ENCODE data around the gene OSMR. TPM values are rescaled to one million over a fixed set of nuclear protein-coding genes. Genes with fewer than 3 reads are reported as not detected.

Gene OSMR
- polyA plus RNA-seq, 2 of the 4 experiments (the other 2 are of a cell fraction), result 58.5 to 92.4 TPM

- Histone ChIP-seq H3K27ac (peak overlapping the region; percentile 86 to 87), H3K4me2 (peak overlapping the region; percentile 73), H3K4me1 (peaks cover 75% of the 10 kb centered on the region), H3K4me3 (no peak overlapping the region), H3K9me3 (no peaks in the 10 kb centered on the region)
- ATAC-seq (no peak), DNase-seq (ENCODE audit: low read depth in 1 of 2, low spot score in 1 of 2) (no peak), FAIRE-seq (no peak)
- WGBS (ENCODE audit: missing lambda C conversion rate), result 79% methylated on average over 1 of the region's 1 CpG
- TF ChIP-seq GATA3 (IDR thresholded peaks at IDR 0.05; ENCODE audit: borderline replicate concordance) (no peak), TP53 (CRISPR knock-in tag; IDR thresholded peaks at IDR 0.05) (no peak), HOXA7 (CRISPR knock-in tag; IDR thresholded peaks at IDR 0.05) (no peak), NFE2L2 (conservative IDR thresholded peaks at IDR 0.05; ENCODE audit: low read length) (no peak), JUNB (IDR thresholded peaks at IDR 0.05) (no peak), RNF2 (IDR thresholded peaks at IDR 0.05; ENCODE audit: borderline replicate concordance, low read depth) (no peak), CBX2 (IDR thresholded peaks at IDR 0.05; ENCODE audit: borderline replicate concordance, low read depth) (no peak), NR3C1 (IDR thresholded peaks at IDR 0.05) (no peak), ZSCAN20 (CRISPR knock-in tag; IDR thresholded peaks at IDR 0.05) (no peak), KDM1A (IDR thresholded peaks at IDR 0.05; ENCODE audit: low read depth) (no peak), RCOR1 (IDR thresholded peaks at IDR 0.05; ENCODE audit: low read depth, low read length) (no peak), HDAC2 (IDR thresholded peaks at IDR 0.05) (no peak), JUN (IDR thresholded peaks at IDR 0.05) (no peak), HES2 (IDR thresholded peaks at IDR 0.05) (no peak), MAFK (IDR thresholded peaks at IDR 0.05; ENCODE audit: partially characterized antibody) (no peak), RFX5 (IDR thresholded peaks at IDR 0.05) (no peak), KDM5A (IDR thresholded peaks at IDR 0.05) (no peak), HOXB13 (CRISPR knock-in tag; IDR thresholded peaks at IDR 0.05; ENCODE audit: low read depth) (no peak), BHLHE40 (IDR thresholded peaks at IDR 0.05; ENCODE audit: low read depth, low read length) (no peak), ZC3H11A (IDR thresholded peaks at IDR 0.05) (no peak)
- ChIA-PET CTCF (interaction anchor here (0.9 to 2.1 kb wide), 5 partner anchors 18 to 187 kb away, joined by 3 to 7 read pairs (median 4); no protein-coding TSS in a partner anchor), POLR2A (interaction anchor here (0.7 to 2.6 kb wide), 2 partner anchors 25 to 262 kb away, joined by 4 to 59 read pairs; partner anchors contain the start of gene OSMR)
These were observed 24.8 kb downstream of the OSMR start for GRCh38 chr5:38870595-38870994.

GRCh38 chr5:38871058-38871605 is 25.3 kb downstream of the OSMR start:
- FAIRE-seq (no peak), DNase-seq (ENCODE audit: low read depth in 1 of 2, low spot score in 1 of 2) (no peak), ATAC-seq (no peak)
- 38% methylated on average over 2 of the region's 2 CpGs for WGBS (ENCODE audit: missing lambda C conversion rate)
- CTCF ChIA-PET, result interaction anchor here (0.9 to 2.1 kb wide), 3 partner anchors 24 to 187 kb away, joined by 3 to 7 read pairs (median 3); no protein-coding TSS in a partner anchor
- POLR2A ChIA-PET, result interaction anchor here (2.6 kb wide), 1 partner anchor 25 kb away, joined by 59 read pairs; the partner anchor contains the start of gene OSMR
- H3K9me3 ChIP-seq, result no peaks in the 10 kb centered on the region
- TF ChIP-seq RAD21 (conservative IDR thresholded peaks at IDR 0.05 in 1 of 2, IDR thresholded peaks at IDR 0.05 in 1 of 2), result no peak
- TF ChIP-seq POLR2AphosphoS2 (conservative IDR thresholded peaks at IDR 0.05; ENCODE audit: low read length), result no peak
- no peak for TF ChIP-seq GATA3 (IDR thresholded peaks at IDR 0.05; ENCODE audit: borderline replicate concordance)
- TF ChIP-seq FOSB (CRISPR knock-in tag; IDR thresholded peaks at IDR 0.05), result no peak
- no peak for TF ChIP-seq NPAS2 (CRISPR knock-in tag; IDR thresholded peaks at IDR 0.05; ENCODE audit: borderline replicate concordance)
- no peak for TF ChIP-seq HOXB5 (CRISPR knock-in tag; IDR thresholded peaks at IDR 0.05)
- no peak for TF ChIP-seq ZFP36 (IDR thresholded peaks at IDR 0.05; ENCODE audit: borderline replicate concordance, partially characterized antibody)
- no peak for TF ChIP-seq MYC (IDR thresholded peaks at IDR 0.05; ENCODE audit: borderline replicate concordance, low read length)
- TF ChIP-seq KDM1A (IDR thresholded peaks at IDR 0.05; ENCODE audit: low read depth), result no peak
- no peak for TF ChIP-seq MAFK (IDR thresholded peaks at IDR 0.05; ENCODE audit: partially characterized antibody)
- TF ChIP-seq CBX2 (IDR thresholded peaks at IDR 0.05; ENCODE audit: borderline replicate concordance, low read depth), result no peak
- no peak for TF ChIP-seq FOXS1 (CRISPR knock-in tag; IDR thresholded peaks at IDR 0.05)
- no peak for TF ChIP-seq ZNF302 (CRISPR knock-in tag; IDR thresholded peaks at IDR 0.05)
- no peak for TF ChIP-seq TFCP2L1 (CRISPR knock-in tag; IDR thresholded peaks at IDR 0.05)
- TF ChIP-seq BCL3 (IDR thresholded peaks at IDR 0.05), result no peak
- no peak for TF ChIP-seq ZSCAN20 (CRISPR knock-in tag; IDR thresholded peaks at IDR 0.05)
- TF ChIP-seq HES2 (IDR thresholded peaks at IDR 0.05), result no peak
- TF ChIP-seq ESRRA (IDR thresholded peaks at IDR 0.05; ENCODE audit: borderline replicate concordance, low read length), result no peak
- peaks cover 71% of the 10 kb centered on the region for H3K4me1 ChIP-seq
- H3K4me2 ChIP-seq, result peak overlapping the region; percentile 73
- H3K4me3 ChIP-seq, result no peak overlapping the region
- peak overlapping the region; percentile 86 to 87 for H3K27ac ChIP-seq

All from A549 (cell line).